Stimulated activated CD8-positive, alpha-beta memory T cell treated with anti-CD3 and anti-CD28 coated beads, Interleukin-2, amount 100 ng/mL, for 48 hours (primary cell): ENCODE measurements around the gene LDB2.

Source experiments
- DNase-seq, 2 donors: peaks; one replicate each; pipeline ENCODE4 v3.0.0-alpha.2; 2020; ENCODE audit warnings: low read depth in 2 of 2

LDB2 gene

GRCh38 chr4:16721613-16722291 is 176.7 kb downstream of the LDB2 start:
- no peak for DNase-seq

GRCh38 chr4:16720761-16721160 is 177.7 kb downstream of the LDB2 start:
- DNase-seq, result no peak

GRCh38 chr4:16717266-16717970 is 181.0 kb downstream of the LDB2 start:
- DNase-seq, result no peak

GRCh38 chr4:16715482-16715881 is 183.0 kb downstream of the LDB2 start:
- no peak for DNase-seq

- no peak for DNase-seq
These were observed 184.3 kb downstream of the LDB2 start for GRCh38 chr4:16714191-16714590.

- no peak for DNase-seq
These were observed 184.7 kb downstream of the LDB2 start for GRCh38 chr4:16713696-16714095.

- DNase-seq, result no peak
These were observed 185.2 kb downstream of the LDB2 start for GRCh38 chr4:16713271-16713670.

GRCh38 chr4:16710198-16710597 is 188.2 kb downstream of the LDB2 start:
- no peak for DNase-seq

- no peak for DNase-seq
These were observed 190.6 kb downstream of the LDB2 start for GRCh38 chr4:16707874-16708273.

- DNase-seq, result no peak
These were observed 192.2 kb downstream of the LDB2 start for GRCh38 chr4:16706251-16706650.

- DNase-seq, result no peak
These were observed 193.1 kb downstream of the LDB2 start for GRCh38 chr4:16705341-16705740.

- no peak for DNase-seq
These were observed 194.0 kb downstream of the LDB2 start for GRCh38 chr4:16704489-16704888.

- DNase-seq, result no peak
These were observed 202.5 kb downstream of the LDB2 start for GRCh38 chr4:16695896-16696295.

- no peak for DNase-seq
These were observed 203.6 kb downstream of the LDB2 start for GRCh38 chr4:16694884-16695276.

GRCh38 chr4:16694173-16694883 is 204.1 kb downstream of the LDB2 start:
- no peak for DNase-seq

- no peak for DNase-seq
These were observed 204.8 kb downstream of the LDB2 start for GRCh38 chr4:16693641-16694040.

GRCh38 chr4:16692961-16693506 is 205.4 kb downstream of the LDB2 start:
- DNase-seq, result no peak

GRCh38 chr4:16692524-16692923 is 205.9 kb downstream of the LDB2 start:
- no peak for DNase-seq

- no peak for DNase-seq
These were observed 206.4 kb downstream of the LDB2 start for GRCh38 chr4:16692046-16692445.

- DNase-seq, result no peak
These were observed 207.0 kb downstream of the LDB2 start for GRCh38 chr4:16691450-16691849.

GRCh38 chr4:16687845-16688244 is 210.6 kb downstream of the LDB2 start:
- DNase-seq, result no peak

GRCh38 chr4:16687011-16687410 is 211.4 kb downstream of the LDB2 start:
- DNase-seq, result no peak

GRCh38 chr4:16686195-16686594 is 212.2 kb downstream of the LDB2 start:
- no peak for DNase-seq
